DLD1 (cell line): ENCODE measurements around the gene SSR3.

Experiments used
- in situ Hi-C: cut with HindIII; loops from 2 replicates; pipeline ENCODE4 v1.10.0; 2017; ENCODE audit warnings: low sequenced_read_pairs

Gene SSR3

DNA sequence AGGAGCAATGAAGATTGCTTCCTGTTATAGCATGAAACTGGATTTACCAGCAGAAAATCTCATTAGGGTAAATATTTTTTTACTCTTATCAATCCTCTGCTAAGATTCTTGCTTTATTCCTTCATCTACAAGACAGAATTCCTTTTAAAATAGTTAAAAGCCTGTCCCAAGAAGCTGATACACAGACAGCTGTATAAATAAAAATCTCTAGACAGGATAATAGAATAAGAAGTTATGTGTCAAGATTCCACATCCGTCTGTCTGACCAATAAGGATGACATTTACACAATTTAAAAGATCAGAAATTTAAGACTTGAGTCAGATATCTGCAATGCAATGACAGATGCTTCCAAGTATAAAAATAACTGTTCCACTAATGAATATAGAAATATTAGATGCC lies 57.6 kb downstream of the SSR3 start:
- in situ Hi-C loops: no loop called here

DNA sequence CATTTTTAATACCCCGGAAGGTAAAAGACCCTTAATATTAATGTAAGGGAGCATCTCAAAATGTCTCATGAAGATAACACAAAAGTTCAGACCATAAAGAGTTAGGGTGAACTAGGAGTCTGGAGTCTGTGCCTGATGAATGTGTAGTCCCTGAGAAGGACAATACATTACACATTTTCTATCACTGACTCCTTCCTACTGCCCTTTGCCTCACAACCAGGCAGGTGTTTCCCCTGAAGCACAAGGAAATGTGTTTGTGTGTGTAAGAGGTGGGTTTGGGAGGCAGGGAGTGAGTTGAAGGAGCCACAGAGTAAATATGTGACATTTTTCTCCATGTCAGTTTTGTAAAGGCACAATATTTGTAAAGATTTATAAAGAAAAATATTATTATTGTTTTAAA lies 59.1 kb downstream of the SSR3 start:
- in situ Hi-C loops: no loop called here

DNA sequence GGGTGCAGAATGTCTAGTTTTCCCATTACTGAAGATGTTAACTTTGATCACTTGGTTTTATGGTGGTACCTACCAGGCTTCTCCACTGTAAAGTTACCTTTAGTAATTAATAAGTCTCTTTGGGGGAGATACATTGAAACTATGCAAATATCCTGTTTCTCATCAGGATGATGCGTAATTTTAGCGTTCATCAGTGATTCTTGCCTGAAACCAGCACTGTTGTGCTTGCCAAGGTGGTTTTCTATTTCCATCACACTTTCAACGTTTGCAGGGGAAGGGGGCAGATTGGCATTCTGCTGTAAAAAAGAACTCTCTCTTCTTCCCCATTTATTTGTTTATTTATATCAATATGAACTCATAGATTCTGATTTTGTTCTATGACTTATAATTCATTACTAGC lies 61.0 kb downstream of the SSR3 start:
- in situ Hi-C loops: no loop called here

DNA sequence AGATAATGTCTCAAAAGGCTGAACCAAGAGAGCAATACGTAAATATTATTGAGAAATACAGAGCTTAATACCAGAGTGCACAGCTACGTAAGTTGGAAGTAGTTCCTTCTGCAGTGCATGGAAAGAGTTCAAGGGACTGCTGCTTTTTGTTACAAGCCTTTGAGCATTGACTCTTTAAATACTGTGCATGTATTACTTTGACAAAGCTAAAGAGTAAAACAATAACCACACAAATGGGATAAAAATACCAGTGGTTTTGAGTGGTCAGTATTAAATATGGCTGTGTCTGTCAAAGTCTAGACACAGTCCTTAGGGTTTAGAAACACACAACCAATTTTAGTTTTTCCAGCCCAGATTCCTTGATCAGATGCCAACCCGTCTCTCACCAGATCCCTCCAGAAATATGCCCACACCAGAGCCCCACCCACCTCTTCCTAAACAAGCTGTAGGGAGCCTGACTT lies 62.1 kb downstream of the SSR3 start:
- in situ Hi-C loops: no loop called here

DNA sequence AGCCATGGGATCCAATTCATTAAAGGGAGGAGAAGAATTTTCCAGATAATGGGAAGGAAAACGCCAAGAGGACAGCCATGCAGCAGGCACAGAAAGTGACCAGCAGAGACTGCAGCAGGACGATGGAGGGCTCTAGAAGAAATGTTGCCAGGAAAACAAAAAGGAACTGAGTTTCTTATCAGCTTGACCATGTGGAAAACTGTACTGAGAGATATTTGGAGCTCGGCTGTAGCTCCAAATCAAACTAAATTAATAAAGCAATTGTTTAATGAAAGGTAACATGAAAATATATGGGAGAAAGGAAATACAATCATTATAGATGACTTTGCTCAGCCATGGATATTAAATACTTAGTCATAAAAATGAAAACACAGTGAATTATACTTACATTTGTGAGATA lies 63.7 kb downstream of the SSR3 start:
- in situ Hi-C loops: no loop called here
